Astrocyte (in vitro differentiated cells and primary cell): ENCODE measurements around the gene FCHO1. TPM values are rescaled to one million over a fixed set of nuclear protein-coding genes. Genes with fewer than 3 reads are reported as not detected.
"Not testable (repeated sequence)": the region's sequence is repeated elsewhere in the genome, so short reads cannot be mapped to it uniquely, and the experiment has no call there.

Source experiments
- DNase-seq: peaks from one replicate; pipeline ENCODE4 v3.0.0-alpha.2; 2010; ENCODE audit warnings: low read depth
- FAIRE-seq: peaks from 2 replicates; lab custom pipeline; 2011; peaks lifted over from hg19 to GRCh38; lab: Jason Lieb, UNC
- H2AFZ ChIP-seq: 2 replicates; pipeline ENCODE4 v1.6.0; 2012; ENCODE audit warnings: low read depth, low read length, inconsistent platforms
- H3K27ac ChIP-seq: 2 replicates; pipeline ENCODE4 v1.5.1; 2011; ENCODE audit warnings: low read depth, low read length, inconsistent platforms
- H3K27me3 ChIP-seq: 2 replicates; pipeline ENCODE4 v1.6.0; 2011; ENCODE audit warnings: low read length, inconsistent platforms; ENCODE audit not compliant: insufficient read depth
- H3K36me3 ChIP-seq: 2 replicates; pipeline ENCODE4 v1.5.1; 2011; ENCODE audit warnings: low read length, inconsistent platforms; ENCODE audit not compliant: insufficient read depth
- H3K4me1 ChIP-seq: 2 replicates; pipeline ENCODE4 v1.5.1; 2011; ENCODE audit warnings: low read length, inconsistent platforms; ENCODE audit not compliant: insufficient read depth
- H3K4me2 ChIP-seq: 2 replicates; pipeline ENCODE4 v1.6.0; 2012; ENCODE audit warnings: low read length, inconsistent platforms
- H3K4me3 ChIP-seq: 2 replicates; pipeline ENCODE4 v1.5.1; 2011; ENCODE audit warnings: low read depth, mild to moderate bottlenecking, low read length, inconsistent platforms; ENCODE audit not compliant: insufficient read depth
- H3K79me2 ChIP-seq: 2 replicates; pipeline ENCODE4 v1.6.0; 2012; ENCODE audit warnings: mild to moderate bottlenecking, low read length, inconsistent platforms; ENCODE audit not compliant: insufficient read depth
- H3K9ac ChIP-seq: 2 replicates; pipeline ENCODE4 v1.6.0; 2012; ENCODE audit warnings: mild to moderate bottlenecking, low read length, inconsistent platforms
- H3K9me3 ChIP-seq: 2 replicates; pipeline ENCODE4 v1.5.1; 2012; ENCODE audit warnings: low read depth, mild to moderate bottlenecking, low read length, inconsistent platforms; ENCODE audit not compliant: insufficient read depth
- H4K20me1 ChIP-seq: 2 replicates; pipeline ENCODE4 v1.6.0; 2012; ENCODE audit warnings: low read length, inconsistent platforms; ENCODE audit not compliant: insufficient read depth
- H3K27ac Mint-ChIP-seq: one replicate; pipeline ENCODE4 v1.8.0; 2021; ENCODE audit warnings: mild to moderate bottlenecking, mixed read lengths; ENCODE audit not compliant: unreplicated experiment
- H3K27me3 Mint-ChIP-seq: one replicate; pipeline ENCODE4 v1.8.0; 2021; ENCODE audit warnings: low read depth, mixed read lengths; ENCODE audit not compliant: unreplicated experiment
- H3K36me3 Mint-ChIP-seq: one replicate; pipeline ENCODE4 v1.8.0; 2021; ENCODE audit warnings: low read depth, mixed read lengths; ENCODE audit not compliant: unreplicated experiment
- H3K4me1 Mint-ChIP-seq: one replicate; pipeline ENCODE4 v1.8.0; 2021; ENCODE audit warnings: low read depth, mixed read lengths; ENCODE audit not compliant: unreplicated experiment
- H3K4me3 Mint-ChIP-seq: one replicate; pipeline ENCODE4 v1.8.0; 2021; ENCODE audit warnings: mild to moderate bottlenecking, moderate library complexity, mixed read lengths; ENCODE audit not compliant: unreplicated experiment
- H3K9me3 Mint-ChIP-seq: one replicate; pipeline ENCODE4 v1.8.0; 2021; ENCODE audit warnings: mild to moderate bottlenecking, mixed read lengths; ENCODE audit not compliant: unreplicated experiment
- EZH2 ChIP-seq: IDR thresholded peaks from 2 replicates; pipeline ENCODE4 v1.6.1; 2012; ENCODE audit warnings: mild to moderate bottlenecking, low read length, inconsistent platforms; ENCODE audit not compliant: insufficient read depth
- total RNA-seq: library from RNA; stranded (reverse); gene quantifications from 2 replicates; pipeline ENCODE4 v1.2.1, GENCODE V29; 2021
- TF ChIP-seq, protein P1 (sequence below): IDR thresholded peaks from 2 replicates; pipeline ENCODE4 v1.5.1; 2011; ENCODE audit warnings: low read depth, mild to moderate bottlenecking, inconsistent platforms, low read length, moderate library complexity; ENCODE audit not compliant: insufficient read depth

FCHO1 gene
- total RNA-seq, 1 donor from 2014 or later = 2.0 TPM

DNA sequence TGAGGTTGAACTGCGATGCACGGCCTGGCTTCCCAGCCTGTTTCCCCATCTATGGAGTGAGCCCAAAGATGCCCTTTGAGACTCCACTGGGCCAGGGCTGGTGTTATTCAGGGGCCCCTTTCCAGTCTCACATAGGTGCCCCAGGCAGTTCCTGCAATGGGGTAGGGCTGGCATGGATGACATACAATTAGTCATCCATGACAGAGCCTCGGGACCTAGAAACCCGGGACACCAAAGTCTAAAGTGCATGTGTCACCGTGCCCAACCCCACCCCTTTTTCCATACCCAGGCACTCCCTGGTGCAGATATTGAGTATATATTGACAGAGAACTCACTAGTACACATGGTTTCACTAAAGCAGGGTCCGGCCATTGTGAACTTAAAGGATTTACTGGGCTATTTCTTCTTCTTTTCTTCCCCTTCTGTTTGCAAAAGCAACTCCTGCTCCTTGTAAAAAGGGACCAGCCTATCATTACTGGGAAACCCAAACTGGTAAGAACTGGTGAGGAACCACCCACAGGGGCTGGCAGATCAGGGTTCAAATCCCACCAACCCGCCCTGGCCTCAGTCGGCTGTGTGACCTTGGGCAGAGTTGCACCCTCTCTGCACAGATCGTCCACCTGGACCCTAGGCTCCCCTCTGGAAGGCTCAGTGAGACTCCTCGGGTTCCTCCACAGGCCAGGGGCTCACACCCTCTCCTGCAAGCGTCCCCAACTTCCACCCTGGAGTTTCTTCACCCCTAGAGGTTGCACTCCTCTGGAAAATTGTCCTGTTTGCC, 46.3 kb downstream of the FCHO1 start:
- Histone ChIP-seq H3K27me3 (peaks cover 27% of the 10 kb centered on the region), H3K9ac (no peak overlapping the region), H4K20me1 (no peaks in the 10 kb centered on the region), H3K27ac (no peak overlapping the region), H3K79me2 (no peaks in the 10 kb centered on the region), H3K4me3 (no peak overlapping the region), H3K36me3 (no peaks in the 10 kb centered on the region), H3K9me3 (no peaks in the 10 kb centered on the region), H3K4me2 (no peak overlapping the region), H3K4me1 (no peaks in the 10 kb centered on the region), H2AFZ (no peak overlapping the region)
- H3K4me3 Mint-ChIP-seq = no peak overlapping the region
- H3K36me3 Mint-ChIP-seq = no peaks in the 10 kb centered on the region
- H3K27ac Mint-ChIP-seq = no peak overlapping the region
- FAIRE-seq = no peak
- no peak for DNase-seq
- H3K9me3 Mint-ChIP-seq = no peaks in the 10 kb centered on the region
- peaks cover 2% of the 10 kb centered on the region for H3K4me1 Mint-ChIP-seq
- no peak for TF ChIP-seq EZH2
- TF ChIP-seq, protein P1, sequence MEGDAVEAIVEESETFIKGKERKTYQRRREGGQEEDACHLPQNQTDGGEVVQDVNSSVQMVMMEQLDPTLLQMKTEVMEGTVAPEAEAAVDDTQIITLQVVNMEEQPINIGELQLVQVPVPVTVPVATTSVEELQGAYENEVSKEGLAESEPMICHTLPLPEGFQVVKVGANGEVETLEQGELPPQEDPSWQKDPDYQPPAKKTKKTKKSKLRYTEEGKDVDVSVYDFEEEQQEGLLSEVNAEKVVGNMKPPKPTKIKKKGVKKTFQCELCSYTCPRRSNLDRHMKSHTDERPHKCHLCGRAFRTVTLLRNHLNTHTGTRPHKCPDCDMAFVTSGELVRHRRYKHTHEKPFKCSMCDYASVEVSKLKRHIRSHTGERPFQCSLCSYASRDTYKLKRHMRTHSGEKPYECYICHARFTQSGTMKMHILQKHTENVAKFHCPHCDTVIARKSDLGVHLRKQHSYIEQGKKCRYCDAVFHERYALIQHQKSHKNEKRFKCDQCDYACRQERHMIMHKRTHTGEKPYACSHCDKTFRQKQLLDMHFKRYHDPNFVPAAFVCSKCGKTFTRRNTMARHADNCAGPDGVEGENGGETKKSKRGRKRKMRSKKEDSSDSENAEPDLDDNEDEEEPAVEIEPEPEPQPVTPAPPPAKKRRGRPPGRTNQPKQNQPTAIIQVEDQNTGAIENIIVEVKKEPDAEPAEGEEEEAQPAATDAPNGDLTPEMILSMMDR = no peak
- peaks cover 49% of the 10 kb centered on the region for H3K27me3 Mint-ChIP-seq

DNA sequence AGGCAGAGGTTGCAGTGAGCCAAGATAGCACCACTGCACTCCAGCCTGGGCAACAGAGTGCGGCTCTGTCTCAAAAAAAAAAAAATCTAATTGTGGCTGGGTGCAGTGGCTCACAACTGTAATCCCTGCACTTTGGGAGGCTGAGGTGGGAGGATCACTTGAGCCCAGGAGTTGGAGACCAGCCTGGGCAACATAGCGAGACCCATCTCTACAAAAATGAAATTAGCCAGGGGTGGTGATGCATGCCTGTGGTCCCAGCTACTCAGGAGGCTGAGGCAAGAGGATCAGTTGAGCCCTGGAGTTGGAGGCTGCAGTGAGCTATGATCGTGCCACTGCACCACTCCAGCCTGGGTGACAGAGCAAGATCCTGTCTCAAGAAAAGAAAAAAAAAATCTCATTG, 47.3 kb downstream of the FCHO1 start:
- not testable (repeated sequence) for H3K9me3 Mint-ChIP-seq, H4K20me1 ChIP-seq, H3K36me3 Mint-ChIP-seq, DNase-seq, H3K4me3 ChIP-seq, H2AFZ ChIP-seq, FAIRE-seq, H3K9ac ChIP-seq, H3K4me2 ChIP-seq, H3K27ac Mint-ChIP-seq, H3K4me1 Mint-ChIP-seq, H3K36me3 ChIP-seq, H3K4me3 Mint-ChIP-seq, H3K9me3 ChIP-seq, H3K27ac ChIP-seq, H3K4me1 ChIP-seq, H3K79me2 ChIP-seq
- peaks cover 53% of the 10 kb centered on the region for H3K27me3 Mint-ChIP-seq
- peaks cover 27% of the 10 kb centered on the region for H3K27me3 ChIP-seq

DNA sequence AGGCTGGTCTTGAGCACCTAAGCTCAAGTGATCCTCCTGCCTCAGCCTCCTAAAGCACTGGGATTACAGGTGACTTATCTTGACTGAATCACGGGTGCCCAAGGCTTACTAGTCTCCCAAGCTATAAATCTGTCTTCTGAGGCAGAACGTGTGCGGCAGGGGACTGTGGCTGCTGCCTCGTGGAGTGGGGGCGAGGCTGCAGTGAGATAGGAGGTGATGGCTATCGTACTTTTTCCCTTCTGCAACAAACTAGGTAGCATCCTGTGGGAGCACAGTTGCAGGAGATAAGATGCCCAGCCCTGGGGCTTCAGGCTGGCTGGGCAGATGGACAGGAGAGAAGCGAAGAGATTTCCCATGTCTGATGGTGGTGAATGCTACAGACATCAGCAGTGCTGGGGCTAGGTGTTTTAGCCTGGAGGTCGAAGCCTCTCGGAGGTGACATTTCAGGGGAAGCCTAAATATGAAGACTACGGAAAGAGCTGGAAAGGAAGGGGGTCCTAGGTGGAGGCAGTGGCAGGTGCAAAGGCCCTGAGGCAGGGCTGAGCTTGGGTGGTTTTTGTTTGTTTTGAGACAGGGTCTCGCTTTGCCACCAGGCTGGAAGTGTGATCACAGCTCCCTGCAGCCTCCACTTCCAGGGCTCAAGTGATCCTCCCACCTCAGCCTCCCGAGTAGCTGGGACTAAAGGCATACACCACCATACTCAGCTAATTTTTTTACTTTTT, 51.0 kb downstream of the FCHO1 start:
- no peak for TF ChIP-seq EZH2

More for the DNA sequence above, 51.0 kb downstream of the FCHO1 start:
- H3K36me3 ChIP-seq = no peaks in the 10 kb centered on the region
- DNase-seq (no peak), FAIRE-seq (no peak)
- no peak overlapping the region for H3K4me3 Mint-ChIP-seq
- H3K36me3 Mint-ChIP-seq = no peaks in the 10 kb centered on the region
- peaks cover 2% of the 10 kb centered on the region for H3K4me1 Mint-ChIP-seq
- H3K27me3 ChIP-seq = peaks cover 3% of the 10 kb centered on the region
- no peak overlapping the region for H2AFZ ChIP-seq
- H3K27ac Mint-ChIP-seq = no peak overlapping the region
- H3K4me1 ChIP-seq = no peaks in the 10 kb centered on the region
- H3K27ac ChIP-seq = no peak overlapping the region
- H3K4me3 ChIP-seq = no peak overlapping the region
- no peaks in the 10 kb centered on the region for H4K20me1 ChIP-seq
- no peaks in the 10 kb centered on the region for H3K9me3 ChIP-seq
- no peaks in the 10 kb centered on the region for H3K9me3 Mint-ChIP-seq
- no peak overlapping the region for H3K9ac ChIP-seq
- no peak overlapping the region for H3K4me2 ChIP-seq
- peaks cover 33% of the 10 kb centered on the region for H3K27me3 Mint-ChIP-seq
- no peaks in the 10 kb centered on the region for H3K79me2 ChIP-seq
